NCI-H146 treated with DMSO at 0.1 percent for 48 hours (cell line): ENCODE results near the gene EPPIN.
"Not testable (repeated sequence)": the region's sequence is repeated elsewhere in the genome, so short reads cannot be mapped to it uniquely, and the experiment has no call there.

Experiments
- DNase-seq: peaks from one replicate; lab custom pipeline; 2025; ENCODE audit not compliant: unreplicated experiment; lab: John Stamatoyannopoulos, UW

Gene EPPIN

DNA sequence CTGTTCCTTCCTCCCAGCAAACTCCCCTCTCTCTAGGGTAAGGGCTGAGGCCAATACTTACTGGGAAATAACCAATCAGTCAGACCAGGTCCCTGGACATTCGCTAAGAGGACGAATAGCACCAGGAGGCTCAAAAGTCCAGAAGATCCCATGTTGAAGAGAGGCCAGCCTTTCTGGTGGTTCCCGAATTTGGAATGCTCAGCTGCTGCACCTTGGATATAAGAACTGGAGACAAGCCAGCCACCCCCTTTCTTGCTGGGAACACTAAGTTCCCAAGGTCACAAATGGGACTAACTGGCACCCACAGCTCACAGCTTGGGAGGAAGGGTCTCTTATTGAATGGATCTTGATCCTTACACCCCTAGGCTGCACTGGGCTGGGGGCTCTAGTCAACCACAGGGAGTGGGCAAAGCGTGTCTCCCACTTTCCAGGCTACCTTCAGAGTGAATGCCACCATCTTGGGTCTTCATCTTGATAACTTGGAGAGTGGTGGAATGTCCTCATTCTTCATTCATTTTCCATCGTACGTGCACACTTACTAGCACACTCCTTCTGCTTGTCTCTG lies at the start of gene EPPIN:
Gene EPPIN, minus strand, starts transcription at position 196 of the 565 bp plus-strand sequence. Its CDS starts 44 bp downstream, at position 152.
- DNase-seq: no peak

DNA sequence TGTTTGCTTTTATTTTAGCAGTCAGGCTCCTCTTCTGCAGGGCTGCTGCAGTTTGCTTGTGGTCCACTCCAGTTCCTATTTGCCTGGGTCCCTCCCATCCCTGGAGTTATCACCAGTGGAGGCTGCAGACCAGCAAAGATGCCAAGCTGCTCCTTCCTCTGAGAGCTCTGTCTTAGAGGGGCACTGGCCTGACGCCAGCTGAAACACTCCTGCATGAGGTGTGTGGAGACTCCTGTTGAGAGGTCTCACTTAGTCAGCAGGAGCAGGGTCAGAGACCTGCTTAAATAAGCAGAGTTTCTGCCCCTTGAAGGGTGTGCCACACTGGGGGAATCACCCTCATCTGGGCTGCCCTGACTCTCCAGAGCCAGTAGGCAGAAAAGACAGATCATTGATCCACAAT lies 48.0 kb upstream of the EPPIN start:
- DNase-seq: no peak

- DNase-seq: no peak
Measured at GRCh38 chr20:45593498-45593897, 46.3 kb upstream of the EPPIN start.

DNA sequence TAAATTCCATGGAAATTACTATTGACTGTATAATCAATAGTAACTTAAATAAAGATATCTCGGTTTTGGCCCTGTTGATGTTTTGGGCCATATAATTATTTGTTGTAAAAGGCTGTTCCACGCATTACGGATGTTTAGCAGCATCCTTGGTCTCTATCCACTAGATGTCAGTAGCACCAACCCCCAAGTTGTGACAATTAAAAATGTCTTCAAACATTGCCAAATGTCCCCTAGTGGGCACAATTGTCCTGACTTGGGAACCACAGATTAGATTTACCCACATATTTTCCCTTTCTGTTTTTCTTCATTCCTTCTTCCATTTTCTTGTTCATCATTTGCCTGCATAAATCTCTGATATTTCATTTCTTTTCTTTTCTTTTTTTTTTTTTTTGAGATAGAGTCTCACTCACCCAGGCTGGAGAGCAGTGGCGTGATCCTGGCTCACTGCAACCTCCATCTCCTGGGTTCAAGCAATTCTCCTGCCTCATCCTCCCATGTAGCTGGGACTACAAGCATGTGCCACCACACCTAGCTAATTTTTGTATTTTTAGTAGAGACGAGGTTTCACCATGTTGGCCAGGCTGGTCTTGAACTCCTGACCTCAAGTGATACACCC lies 45.5 kb upstream of the EPPIN start:
- peak; percentile 7 for DNase-seq

DNA sequence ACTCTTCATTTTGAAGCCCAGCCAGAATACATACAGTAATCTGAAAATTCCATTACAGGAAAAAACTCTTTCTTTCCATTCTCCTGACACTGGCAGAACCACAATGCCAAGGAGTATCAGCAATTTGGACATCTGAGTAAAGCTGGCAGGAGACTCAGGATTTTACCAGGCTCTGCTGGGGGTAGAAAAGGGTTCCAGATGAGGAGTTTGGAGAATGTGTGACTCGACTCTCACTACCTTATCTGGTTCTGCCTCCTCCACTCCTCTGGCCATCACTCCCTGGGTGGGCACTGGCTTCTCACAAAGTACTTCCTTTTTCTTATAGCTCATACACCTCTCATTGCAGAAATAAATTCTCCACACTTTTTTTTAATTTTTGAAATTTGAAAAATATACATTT lies 42.5 kb upstream of the EPPIN start:
- DNase-seq: no peak

DNA sequence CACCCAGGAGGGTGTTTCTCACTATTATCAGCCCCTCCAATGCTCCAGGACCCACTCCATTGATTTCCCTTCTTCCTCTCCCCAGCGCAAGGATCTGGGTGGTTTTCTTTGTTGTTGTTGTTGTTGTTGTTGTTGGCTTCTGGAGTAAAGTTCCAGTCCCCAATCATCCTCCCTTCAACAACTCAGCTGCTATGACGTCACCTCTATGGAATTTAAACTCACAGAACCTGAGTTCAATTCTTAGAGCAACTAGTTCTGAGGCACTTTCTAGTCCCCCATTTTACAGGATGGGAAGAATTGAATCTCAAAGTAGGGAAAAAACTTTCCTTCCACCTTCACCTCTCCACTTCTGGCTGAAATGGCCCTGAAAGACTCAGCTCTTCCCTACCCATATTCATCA lies 41.6 kb upstream of the EPPIN start:
- no peak for DNase-seq

- not testable (repeated sequence) for DNase-seq
Measured at GRCh38 chr20:45585986-45586385, 38.8 kb upstream of the EPPIN start.

DNA sequence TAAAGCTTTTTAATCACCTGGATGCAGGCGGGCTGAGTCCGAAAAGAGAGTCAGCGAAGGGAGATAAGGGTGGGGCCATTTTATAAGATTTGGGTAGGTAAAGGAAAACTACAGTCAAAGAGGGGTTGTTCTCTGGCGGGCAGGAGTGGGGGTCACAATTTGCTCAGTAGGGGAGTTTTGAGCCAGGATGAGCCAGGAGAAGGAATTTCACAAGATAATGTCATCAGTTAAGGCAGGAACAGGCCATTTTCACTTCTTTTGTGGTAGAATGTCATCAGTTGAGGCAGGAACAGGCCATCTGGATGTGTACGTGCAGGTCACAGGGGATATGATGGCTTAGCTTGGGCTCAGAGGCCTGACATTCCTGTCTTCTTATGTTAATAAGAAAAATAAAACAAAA lies 37.1 kb upstream of the EPPIN start:
- DNase-seq: not testable (repeated sequence)

DNA sequence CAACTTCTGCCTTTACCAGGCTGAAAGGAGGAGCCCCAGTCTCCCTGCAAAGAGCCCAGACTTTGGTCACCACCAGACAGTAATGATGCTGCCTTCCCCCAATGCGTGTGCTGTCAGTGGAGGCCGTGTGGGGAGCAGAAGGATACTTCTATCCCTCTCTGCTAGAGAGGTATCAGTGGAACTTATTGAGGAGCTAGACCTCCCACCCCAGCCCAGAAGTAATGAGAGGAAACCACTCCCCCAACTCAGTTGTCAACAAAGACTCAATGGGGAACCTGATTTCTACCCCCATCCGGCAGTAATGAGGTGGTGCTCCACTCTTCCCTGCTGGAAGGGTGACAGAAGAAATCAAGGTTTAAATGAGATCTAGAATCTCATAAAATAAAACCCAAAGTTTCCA lies 36.3 kb upstream of the EPPIN start:
- no peak for DNase-seq

DNA sequence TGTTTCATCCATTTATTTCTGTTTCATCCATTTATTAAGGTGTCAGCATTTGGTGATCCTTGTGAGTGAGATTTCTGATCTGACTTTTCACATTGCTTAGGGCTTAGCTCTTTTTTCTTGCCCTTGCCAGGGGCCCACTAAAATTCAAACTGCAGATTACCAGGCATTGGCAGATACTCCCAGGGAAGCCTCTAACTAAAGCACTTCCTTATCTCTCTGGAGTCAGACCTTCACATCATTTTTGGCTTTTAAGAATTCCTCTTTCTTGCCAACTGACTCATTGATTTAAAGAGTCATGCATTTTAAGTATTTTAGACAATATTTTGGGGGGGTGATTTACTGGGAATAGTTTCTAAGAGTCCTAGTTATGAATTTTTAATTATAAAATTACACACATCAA lies 34.5 kb upstream of the EPPIN start:
- no peak for DNase-seq

GRCh38 chr20:45579184-45579583 lies 32.0 kb upstream of the EPPIN start, which contains the start of gene WFDC8:
Gene WFDC8 (minus strand): TSS chr20:45579284. CDS start chr20:45579247, 37 bp downstream.
- no peak for DNase-seq

GRCh38 chr20:45578231-45578630 lies 31.0 kb upstream of the EPPIN start:
- no peak for DNase-seq

DNA sequence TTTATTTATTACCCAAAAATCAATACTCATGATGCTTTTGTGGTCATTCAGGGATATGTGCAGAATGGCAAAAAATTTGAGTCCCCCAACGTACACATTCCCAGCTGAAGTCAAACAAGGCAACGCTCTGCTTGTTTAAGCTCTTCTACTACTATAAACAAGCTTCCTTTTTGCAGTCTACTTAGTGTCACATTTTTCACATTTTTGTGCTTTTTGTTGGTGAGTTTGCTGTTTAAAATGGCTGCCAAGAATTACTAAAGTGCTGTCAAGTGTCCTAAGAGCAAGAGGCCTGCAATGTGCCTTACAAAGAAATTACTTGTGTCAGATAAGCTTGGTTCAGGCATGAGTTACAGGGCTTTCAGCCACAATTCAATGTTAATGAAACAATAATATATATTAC lies 29.8 kb upstream of the EPPIN start:
- DNase-seq: no peak

DNA sequence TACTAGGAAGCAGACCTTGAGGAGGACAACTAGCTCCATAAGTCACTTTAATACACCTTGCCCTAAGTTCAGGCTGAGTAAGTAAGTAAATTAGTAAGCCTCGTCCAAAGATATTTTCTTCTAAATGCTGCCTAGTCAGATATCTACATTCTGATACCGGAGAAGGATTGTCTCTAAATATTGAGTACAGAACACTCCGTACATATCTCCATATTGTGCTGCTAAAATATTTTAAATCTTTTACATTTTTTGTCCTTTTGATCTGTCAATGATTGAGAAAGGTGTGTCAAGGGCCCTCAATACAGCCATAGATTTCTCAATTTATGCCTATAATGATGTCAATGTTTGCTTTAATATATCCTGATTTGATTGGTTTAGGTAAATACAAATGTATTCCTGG lies 28.7 kb upstream of the EPPIN start:
- no peak for DNase-seq

GRCh38 chr20:45569650-45570049 lies 22.4 kb upstream of the EPPIN start:
- DNase-seq: not testable (repeated sequence)

DNA sequence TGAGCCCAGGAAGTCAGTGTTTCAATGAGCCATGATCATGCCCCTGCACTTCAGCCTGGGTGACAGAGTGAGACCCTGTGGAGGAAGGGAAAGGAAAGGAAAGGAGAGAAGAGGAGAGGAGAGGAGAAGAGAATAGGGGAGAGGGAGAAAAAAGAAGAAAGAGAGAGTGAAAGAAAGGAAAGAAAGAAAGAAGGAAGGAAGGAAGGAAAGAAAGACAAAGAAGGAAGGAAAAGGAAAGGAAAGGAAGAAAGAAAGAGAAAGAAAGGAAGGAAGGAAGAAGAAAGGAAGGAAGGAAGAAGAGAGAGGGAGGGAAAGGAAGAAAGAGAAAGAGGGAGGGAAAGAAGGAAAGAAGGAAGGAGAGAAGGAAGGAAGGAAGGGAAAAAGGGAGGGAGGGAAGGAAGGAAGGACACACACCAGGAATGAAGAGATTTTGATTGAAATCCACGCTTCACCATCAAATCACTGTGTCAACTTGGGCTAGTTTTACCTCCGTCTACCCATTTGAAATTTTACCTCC lies 17.6 kb upstream of the EPPIN start:
- no peak for DNase-seq

GRCh38 chr20:45555198-45555597 lies 8.0 kb upstream of the EPPIN start:
- DNase-seq: no peak

DNA sequence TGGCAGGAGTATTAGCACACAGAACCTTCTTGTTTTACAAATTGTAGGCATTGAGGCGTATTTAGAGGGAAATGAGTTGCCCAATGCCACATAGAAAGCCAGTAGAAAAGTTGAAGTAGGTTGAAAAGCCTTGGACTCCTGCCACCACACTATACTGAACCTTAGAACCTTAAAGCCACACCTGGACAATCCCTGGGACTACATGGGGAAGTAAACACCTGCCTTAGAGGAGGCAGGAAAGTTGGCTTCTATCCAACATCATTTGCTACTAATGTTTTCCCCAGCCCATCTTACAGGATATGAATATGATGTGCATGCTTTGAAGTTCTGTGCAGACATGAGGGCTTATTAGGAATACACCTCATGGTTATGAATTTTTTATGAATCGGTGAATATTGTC lies 5.3 kb upstream of the EPPIN start:
- DNase-seq: no peak

DNA sequence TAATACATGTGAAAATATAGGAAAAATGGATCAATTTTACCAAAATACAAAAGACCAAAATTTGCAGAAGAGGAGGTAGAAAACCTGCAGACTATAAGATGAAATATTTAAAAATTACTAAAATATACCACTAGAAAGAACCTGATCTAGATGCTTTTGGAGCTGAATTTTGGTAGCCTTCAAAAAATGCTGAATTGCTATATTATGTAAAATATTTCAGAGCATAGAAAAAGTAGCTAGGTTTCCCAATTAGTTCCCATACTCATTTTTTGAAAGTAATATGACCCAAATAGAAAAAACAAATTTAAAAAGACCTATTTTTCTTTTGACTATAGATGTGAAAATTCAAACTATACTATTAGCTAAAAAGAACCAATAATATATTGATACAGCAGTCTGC lies 3.6 kb upstream of the EPPIN start:
- no peak for DNase-seq

DNA sequence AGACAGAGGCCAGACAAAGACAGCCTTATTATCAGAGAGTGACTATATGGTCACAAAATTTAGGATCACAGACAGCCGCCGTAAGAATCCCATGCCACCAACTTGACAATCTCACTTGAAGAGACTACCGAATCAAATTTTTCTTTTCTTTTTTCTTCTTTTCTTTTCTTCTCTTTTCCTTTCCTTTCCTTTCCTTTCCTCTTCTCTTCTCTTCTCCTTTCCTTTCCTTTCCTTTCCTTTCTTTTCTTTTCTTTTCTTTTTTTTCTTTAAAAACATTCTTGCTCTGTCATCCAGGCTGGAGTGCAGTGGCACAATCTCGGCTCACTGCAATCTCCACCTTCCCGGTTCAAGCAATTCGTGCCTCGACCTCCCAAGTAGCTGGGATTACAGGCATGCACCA lies 1.2 kb upstream of the EPPIN start:
- DNase-seq: no peak

DNA sequence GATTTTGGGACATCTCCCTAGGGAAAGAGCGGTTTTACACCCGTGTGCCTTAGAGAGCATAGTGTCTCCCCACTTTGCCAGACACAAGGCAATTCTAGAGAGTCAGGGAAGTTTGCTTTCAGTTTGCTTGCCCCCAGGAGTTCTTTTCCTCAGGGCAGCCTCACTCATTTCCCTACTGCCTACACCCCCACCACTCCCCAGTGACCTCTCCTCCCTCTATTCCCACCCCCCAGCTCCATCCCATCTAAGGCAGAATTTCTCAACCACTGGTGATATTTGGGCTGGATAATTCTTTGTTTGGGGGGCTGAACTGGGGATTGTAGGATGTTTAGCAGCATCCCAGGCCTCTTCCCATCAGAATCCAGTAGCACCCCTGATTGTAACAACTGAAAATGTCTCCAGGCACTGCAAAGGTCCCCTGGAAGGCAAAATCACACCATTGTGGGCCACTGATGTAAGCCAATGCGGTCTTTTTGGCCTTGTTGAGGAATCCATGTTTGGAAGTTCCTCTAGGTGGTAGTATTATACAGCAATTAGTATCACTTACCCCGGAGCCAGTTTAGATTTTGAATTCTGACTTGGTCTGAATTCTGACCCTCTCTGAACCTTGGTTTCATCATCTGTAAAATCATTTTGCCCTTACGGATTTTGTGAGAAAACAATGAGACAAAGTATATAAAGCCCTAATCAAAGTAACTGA lies 1.3 kb downstream of the EPPIN start:
- DNase-seq: no peak

GRCh38 chr20:45545351-45545750 lies 1.9 kb downstream of the EPPIN start:
- DNase-seq: no peak
